Esophagus muscularis mucosa (tissue), 3 donors: Measurements from ENCODE around the gene REX1BD.

ENCODE experiments used
- EP300 ChIP-seq: sonication (generic); formaldehyde crosslinking; IDR thresholded peaks from one replicate; pipeline ENCODE4 v1.6.1; 2017; ENCODE audit warnings: antibody characterized with exemption
- TF ChIP-seq, protein P1 (sequence below), 3 experiments: fragments of 200-600 bp in 2 of 3; fragments of 450-650 bp in 1 of 3; sonication (generic) in 2 of 3; IDR thresholded peaks; one replicate each; pipeline ENCODE4 v1.5.1; 2017 to 2019; ENCODE audit warnings: antibody characterized with exemption in 3 of 3, mild to moderate bottlenecking in 2 of 3, moderate library complexity in 1 of 3

- no peak for TF ChIP-seq EP300
- TF ChIP-seq, protein P1, sequence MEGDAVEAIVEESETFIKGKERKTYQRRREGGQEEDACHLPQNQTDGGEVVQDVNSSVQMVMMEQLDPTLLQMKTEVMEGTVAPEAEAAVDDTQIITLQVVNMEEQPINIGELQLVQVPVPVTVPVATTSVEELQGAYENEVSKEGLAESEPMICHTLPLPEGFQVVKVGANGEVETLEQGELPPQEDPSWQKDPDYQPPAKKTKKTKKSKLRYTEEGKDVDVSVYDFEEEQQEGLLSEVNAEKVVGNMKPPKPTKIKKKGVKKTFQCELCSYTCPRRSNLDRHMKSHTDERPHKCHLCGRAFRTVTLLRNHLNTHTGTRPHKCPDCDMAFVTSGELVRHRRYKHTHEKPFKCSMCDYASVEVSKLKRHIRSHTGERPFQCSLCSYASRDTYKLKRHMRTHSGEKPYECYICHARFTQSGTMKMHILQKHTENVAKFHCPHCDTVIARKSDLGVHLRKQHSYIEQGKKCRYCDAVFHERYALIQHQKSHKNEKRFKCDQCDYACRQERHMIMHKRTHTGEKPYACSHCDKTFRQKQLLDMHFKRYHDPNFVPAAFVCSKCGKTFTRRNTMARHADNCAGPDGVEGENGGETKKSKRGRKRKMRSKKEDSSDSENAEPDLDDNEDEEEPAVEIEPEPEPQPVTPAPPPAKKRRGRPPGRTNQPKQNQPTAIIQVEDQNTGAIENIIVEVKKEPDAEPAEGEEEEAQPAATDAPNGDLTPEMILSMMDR (IDR thresholded peaks at IDR 0.05), result no peak
Measured at GRCh38 chr19:18617562-18617961, 29.0 kb downstream of the REX1BD start.
